Lung (tissue), 12 donors: ENCODE measurements around the gene PRKCE. TPM values are rescaled to one million over a fixed set of nuclear protein-coding genes. Genes with fewer than 3 reads are reported as not detected.

Source experiments
- ATAC-seq: fragments of 200-7000 bp; cut with Tn5 transposase; one replicate; pipeline ENCODE4 v1.9.1; 2020; ENCODE audit warnings: moderate number of reproducible peaks; ENCODE audit not compliant: insufficient read depth, low FRiP score
- DNase-seq, 3 donors: peaks; one replicate each; pipeline ENCODE4 v3.0.0-alpha.2; 2013 to 2017
- H3K27ac ChIP-seq, 2 donors: one replicate each; pipeline ENCODE4 v1.5.1; 2013; ENCODE audit warnings: mild to moderate bottlenecking in 2 of 2, moderate library complexity in 2 of 2, control low read depth in 1 of 2, inconsistent platforms in 1 of 2, low read depth in 1 of 2, low read length in 1 of 2
- H3K27me3 ChIP-seq, 3 donors: one replicate each; pipeline ENCODE4 v1.5.1; 2013; ENCODE audit warnings: low read length in 2 of 3; ENCODE audit not compliant: control insufficient read depth in 3 of 3, insufficient read depth in 3 of 3
- H3K36me3 ChIP-seq, 4 donors: one replicate each; pipeline ENCODE4 v1.5.1; 2013; ENCODE audit warnings: low read length in 4 of 4, mild to moderate bottlenecking in 1 of 4, moderate library complexity in 1 of 4; ENCODE audit not compliant: control insufficient read depth in 4 of 4, insufficient read depth in 4 of 4
- H3K4me1 ChIP-seq, 5 donors: one replicate each; pipeline ENCODE4 v1.5.1; 2013; ENCODE audit warnings: low read length in 5 of 5, mild to moderate bottlenecking in 2 of 5, moderate library complexity in 1 of 5; ENCODE audit not compliant: control insufficient read depth in 5 of 5, insufficient read depth in 5 of 5
- H3K4me3 ChIP-seq: one replicate; pipeline ENCODE4 v1.5.1; 2013; ENCODE audit warnings: mild to moderate bottlenecking, control low read depth, moderate library complexity
- H3K9ac ChIP-seq, 2 donors: one replicate each; pipeline ENCODE4 v1.5.1; 2013; ENCODE audit warnings: low read length in 2 of 2, control low read depth in 1 of 2; ENCODE audit not compliant: insufficient read depth in 1 of 2
- H3K9me3 ChIP-seq, 4 donors: one replicate each; pipeline ENCODE4 v1.5.1; 2013; ENCODE audit warnings: low read length in 3 of 4, mild to moderate bottlenecking in 1 of 4, moderate library complexity in 1 of 4; ENCODE audit not compliant: control insufficient read depth in 4 of 4, insufficient read depth in 3 of 4
- WGBS, 2 donors: extraction: QIAGEN DNeasy Blood & Tissue Kit; methylation state at CpG; one replicate each; pipeline ENCODE4 v1.1.7; 2013; 5-methylcytosine and 5-hydroxymethylcytosine counted together
- polyA plus RNA-seq, 2 donors: library from polyadenylated mRNA; stranded (reverse); fragments of 200-250 nt; gene quantifications; one replicate each; pipeline ENCODE4 v1.2.1, GENCODE V29; 2013
- total RNA-seq, 2 donors: library from RNA; depleted of rRNA in 1 of 2; stranded (reverse); fragments of >200 nt in 1 of 2; gene quantifications; one replicate each; pipeline ENCODE4 v1.2.1, GENCODE V29; 2014 to 2021
- TF ChIP-seq, protein P1 (sequence below): IDR thresholded peaks from 2 replicates; pipeline ENCODE4 v1.5.1; 2012; ENCODE audit warnings: mild to moderate bottlenecking; ENCODE audit errors: control extremely low read depth, extremely low read depth
- donor health status: control.
- donor health status: control.
- donor health status: Bipolar disorder and iron deficiency.
- donor health status: healthy.
- donor health status: DM: yes; HTN: yes; CAD: no.

Gene PRKCE
- total and polyA plus RNA-seq, 4 donors, result 12.5 to 82.2 (median 32.1) TPM

DNA sequence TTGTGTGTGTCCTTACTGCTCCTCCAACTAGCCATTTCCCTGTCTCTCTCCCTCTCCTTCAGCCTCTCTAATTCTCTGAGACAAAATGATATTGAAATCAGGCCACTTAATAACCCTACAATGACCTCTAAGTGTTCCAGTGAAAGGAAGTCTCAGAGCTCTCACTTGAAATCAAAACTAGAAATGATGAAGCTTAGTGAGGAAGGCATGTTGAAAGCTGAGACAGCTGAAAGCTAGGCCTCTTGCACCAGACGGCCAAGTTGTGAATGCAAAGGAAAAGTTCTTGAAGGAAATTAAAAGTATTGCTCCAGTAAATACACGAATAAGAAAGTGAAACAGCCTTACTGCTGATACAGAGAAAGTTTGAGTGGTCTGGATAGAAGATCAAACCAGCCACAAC lies 72.9 kb downstream of the PRKCE start:
- Histone ChIP-seq H3K9me3 (peaks cover 0 to 2% (median 0%) of the 10 kb centered on the region in 4 donors), H3K9ac (no peak overlapping the region), H3K36me3 (peaks cover 0 to 3% (median 0%) of the 10 kb centered on the region in 4 donors), H3K4me1 (peaks cover 0 to 15% (median 4%) of the 10 kb centered on the region in 5 donors), H3K27me3 (no peaks in the 10 kb centered on the region), H3K4me3 (no peak overlapping the region), H3K27ac (no peak overlapping the region)
- ATAC-seq (no peak), DNase-seq (peak in 2 of 3 donors; percentile 17 to 42)
- TF ChIP-seq, protein P1, sequence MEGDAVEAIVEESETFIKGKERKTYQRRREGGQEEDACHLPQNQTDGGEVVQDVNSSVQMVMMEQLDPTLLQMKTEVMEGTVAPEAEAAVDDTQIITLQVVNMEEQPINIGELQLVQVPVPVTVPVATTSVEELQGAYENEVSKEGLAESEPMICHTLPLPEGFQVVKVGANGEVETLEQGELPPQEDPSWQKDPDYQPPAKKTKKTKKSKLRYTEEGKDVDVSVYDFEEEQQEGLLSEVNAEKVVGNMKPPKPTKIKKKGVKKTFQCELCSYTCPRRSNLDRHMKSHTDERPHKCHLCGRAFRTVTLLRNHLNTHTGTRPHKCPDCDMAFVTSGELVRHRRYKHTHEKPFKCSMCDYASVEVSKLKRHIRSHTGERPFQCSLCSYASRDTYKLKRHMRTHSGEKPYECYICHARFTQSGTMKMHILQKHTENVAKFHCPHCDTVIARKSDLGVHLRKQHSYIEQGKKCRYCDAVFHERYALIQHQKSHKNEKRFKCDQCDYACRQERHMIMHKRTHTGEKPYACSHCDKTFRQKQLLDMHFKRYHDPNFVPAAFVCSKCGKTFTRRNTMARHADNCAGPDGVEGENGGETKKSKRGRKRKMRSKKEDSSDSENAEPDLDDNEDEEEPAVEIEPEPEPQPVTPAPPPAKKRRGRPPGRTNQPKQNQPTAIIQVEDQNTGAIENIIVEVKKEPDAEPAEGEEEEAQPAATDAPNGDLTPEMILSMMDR, result no peak
- WGBS, 2 donors, result 3 to 9% methylated on average over 2 of the region's 2 CpGs

DNA sequence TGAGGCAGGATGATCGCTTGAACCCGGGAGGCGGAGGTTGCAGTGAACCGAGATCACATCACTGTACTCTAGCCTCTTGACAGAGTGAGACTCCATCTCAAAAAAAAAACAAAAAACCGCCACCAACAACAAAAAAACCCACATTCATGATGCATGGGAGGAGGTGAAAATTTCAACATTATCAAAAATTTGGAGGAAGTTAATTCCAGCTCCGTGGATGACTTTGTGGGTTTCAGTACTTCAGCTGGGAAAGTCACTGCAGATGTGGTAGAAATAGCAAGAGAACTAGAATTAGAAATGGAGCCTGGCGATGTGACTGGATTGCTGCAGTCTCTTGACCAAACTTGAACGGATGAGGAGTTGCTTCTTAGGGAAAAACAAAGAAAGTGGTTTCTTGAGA lies 74.3 kb downstream of the PRKCE start:
- H3K36me3 ChIP-seq, result peaks cover 0 to 3% (median 0%) of the 10 kb centered on the region in 4 donors
- H3K9ac ChIP-seq, result no peak overlapping the region
- DNase-seq (no peak), ATAC-seq (no peak)
- 73 to 89% methylated on average over 8 of the region's 8 CpGs for WGBS, 2 donors
- no peak overlapping the region for H3K27ac ChIP-seq
- TF ChIP-seq, protein P1, result no peak
- peaks cover 0 to 2% (median 0%) of the 10 kb centered on the region in 4 donors for H3K9me3 ChIP-seq
- no peak overlapping the region for H3K4me3 ChIP-seq
- no peaks in the 10 kb centered on the region for H3K27me3 ChIP-seq
- peaks cover 0 to 15% (median 4%) of the 10 kb centered on the region in 5 donors for H3K4me1 ChIP-seq

DNA sequence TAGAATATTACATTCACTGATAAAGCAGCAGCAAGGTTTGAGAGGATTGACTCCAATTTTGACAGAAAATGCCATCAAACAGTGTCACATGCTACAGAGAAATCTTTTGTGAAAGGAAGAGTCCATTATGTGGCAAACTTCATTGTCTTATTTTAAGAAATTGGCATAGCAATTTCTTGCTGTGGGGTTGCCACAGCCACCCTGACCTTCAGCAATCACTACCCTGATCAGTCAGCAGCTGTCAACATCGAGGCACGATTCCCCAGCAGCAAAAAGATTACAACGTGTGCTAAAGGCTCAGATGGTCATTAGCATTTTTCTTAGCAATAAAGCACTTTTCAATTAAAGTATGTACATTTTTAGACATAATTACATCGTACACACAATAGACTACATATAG lies 74.7 kb downstream of the PRKCE start:
- Histone ChIP-seq H3K27me3 (no peaks in the 10 kb centered on the region), H3K9ac (no peak overlapping the region), H3K4me1 (peaks cover 0 to 13% (median 4%) of the 10 kb centered on the region in 5 donors), H3K4me3 (no peak overlapping the region), H3K9me3 (peaks cover 0 to 2% (median 0%) of the 10 kb centered on the region in 4 donors), H3K36me3 (peaks cover 0 to 3% (median 0%) of the 10 kb centered on the region in 4 donors), H3K27ac (no peak overlapping the region)
- ATAC-seq (no peak), DNase-seq (no peak)
- TF ChIP-seq, protein P1, result no peak
- 71 to 78% methylated on average over 4 of the region's 4 CpGs for WGBS, 2 donors

DNA sequence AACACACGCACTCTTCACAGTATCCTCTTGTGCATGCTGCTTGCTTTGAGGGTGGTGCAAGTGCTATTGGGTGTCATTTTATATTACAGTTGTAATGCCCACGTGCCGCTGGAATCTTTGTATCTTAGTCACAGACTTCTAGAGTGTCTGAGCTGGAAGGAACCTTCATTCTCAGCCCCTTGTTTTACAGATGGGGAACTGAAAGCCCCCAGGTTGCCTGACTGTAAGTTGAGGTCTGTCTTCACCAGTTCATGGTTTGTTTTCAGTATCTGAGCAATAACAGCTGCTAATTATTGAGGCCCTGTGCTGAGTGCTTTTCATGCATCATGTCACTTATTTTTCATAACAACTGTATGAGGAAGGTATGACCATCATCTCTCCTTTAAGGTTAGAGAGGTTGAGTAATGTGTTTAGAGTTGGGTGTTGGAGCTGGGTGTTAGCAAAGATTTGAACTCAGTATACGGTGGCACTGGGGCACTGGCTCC lies 77.0 kb downstream of the PRKCE start:
- no peak for DNase-seq
- WGBS, 2 donors, result 81 to 85% methylated on average over 4 of the region's 4 CpGs
- no peaks in the 10 kb centered on the region for H3K27me3 ChIP-seq
- TF ChIP-seq, protein P1, result no peak
- peaks cover 0 to 2% (median 0%) of the 10 kb centered on the region in 4 donors for H3K9me3 ChIP-seq
- H3K36me3 ChIP-seq, result peaks cover 0 to 3% (median 0%) of the 10 kb centered on the region in 4 donors
- H3K9ac ChIP-seq, result no peak overlapping the region
- no peak overlapping the region for H3K4me3 ChIP-seq
- H3K4me1 ChIP-seq, result peaks cover 0 to 9% (median 4%) of the 10 kb centered on the region in 5 donors
- ATAC-seq, result no peak
- no peak overlapping the region for H3K27ac ChIP-seq
